ENCODE data around the gene ZNF681. TPM values are rescaled to one million over a fixed set of nuclear protein-coding genes. Genes with fewer than 3 reads are reported as not detected.
"Not testable (repeated sequence)": the region's sequence is repeated elsewhere in the genome, so short reads cannot be mapped to it uniquely, and the experiment has no call there.

The ZNF681 gene
- total RNA-seq, 1 donor from 2014 or later = 4.7 TPM

DNA sequence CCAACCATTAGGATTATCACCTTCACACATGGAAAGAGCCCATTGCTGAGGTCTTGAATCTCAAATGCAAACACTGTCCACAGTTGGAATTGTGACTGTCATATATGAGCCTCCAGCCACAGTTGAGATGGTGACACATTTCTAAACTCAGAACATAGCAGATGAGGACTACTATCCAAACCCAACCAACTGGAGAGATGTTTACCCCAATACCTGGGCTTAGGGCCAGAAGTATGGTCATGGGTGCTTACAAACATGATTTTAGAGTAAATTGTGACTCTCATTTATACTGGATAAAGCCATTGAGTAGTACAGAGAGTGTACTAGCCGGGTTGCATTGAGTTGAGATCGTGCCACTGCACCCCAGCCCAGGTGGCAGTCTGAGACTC is 14.0 kb upstream of the ZNF681 start:
- DNase-seq = no peak

DNA sequence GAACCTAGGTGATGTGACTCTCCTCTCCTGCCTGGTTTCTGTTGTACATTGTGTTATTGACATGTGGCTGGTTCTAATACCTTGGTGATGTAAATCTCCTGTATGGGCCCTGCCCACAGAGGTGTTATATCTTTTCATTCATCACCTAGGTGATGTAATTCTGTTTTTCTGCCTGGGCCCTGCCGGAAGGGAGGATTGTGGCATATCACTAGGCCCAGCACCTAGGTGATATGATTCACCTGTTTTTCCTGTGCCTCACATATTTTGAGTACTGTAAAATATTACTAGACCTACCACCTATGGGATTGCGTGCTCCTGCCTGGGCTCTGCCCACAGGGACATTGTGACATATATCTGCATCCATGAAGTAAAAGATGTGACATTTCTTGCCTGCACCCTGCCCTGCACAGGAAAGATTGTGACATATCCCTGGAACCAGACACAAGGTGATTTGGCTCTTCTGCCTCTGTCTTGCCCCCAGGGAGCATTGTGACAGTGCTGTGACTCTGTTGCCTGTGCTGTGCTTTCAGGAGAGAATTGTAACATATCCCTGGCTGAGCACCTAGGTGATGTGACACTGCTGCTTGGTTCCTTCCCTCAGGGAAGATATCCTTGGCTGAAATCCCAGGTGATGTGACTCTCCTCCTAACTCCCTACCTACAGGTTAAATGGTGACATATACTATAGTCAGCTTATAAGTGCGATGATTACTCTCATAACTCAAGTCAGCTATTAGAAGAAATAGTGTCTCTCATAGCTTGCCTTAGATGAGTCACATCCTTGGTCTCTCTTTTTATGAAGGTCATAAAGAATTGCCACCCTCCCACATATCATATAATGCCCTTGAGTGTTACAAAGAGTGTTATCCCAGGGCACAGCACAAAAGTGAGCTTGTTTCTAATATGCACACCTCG is 13.3 kb upstream of the ZNF681 start:
- DNase-seq = no peak

DNA sequence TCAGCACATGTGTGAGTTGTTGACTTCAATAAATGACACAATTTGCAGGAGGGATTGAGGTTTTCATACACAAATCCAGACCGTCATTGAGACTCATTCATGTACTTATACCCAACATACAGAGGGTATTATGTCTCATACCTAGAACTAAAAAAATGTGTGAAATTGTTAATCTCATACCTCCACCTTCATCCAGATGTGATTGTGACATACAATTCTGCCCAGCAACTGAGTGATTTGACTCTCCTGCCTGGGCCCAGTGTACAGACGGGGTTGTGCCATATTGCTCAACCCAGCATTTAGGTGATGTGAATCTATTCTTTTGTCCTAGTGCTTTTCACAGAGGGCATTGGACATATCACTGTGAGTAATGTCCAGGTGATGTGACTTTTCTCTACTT is 12.6 kb upstream of the ZNF681 start:
- no peak for DNase-seq

DNA sequence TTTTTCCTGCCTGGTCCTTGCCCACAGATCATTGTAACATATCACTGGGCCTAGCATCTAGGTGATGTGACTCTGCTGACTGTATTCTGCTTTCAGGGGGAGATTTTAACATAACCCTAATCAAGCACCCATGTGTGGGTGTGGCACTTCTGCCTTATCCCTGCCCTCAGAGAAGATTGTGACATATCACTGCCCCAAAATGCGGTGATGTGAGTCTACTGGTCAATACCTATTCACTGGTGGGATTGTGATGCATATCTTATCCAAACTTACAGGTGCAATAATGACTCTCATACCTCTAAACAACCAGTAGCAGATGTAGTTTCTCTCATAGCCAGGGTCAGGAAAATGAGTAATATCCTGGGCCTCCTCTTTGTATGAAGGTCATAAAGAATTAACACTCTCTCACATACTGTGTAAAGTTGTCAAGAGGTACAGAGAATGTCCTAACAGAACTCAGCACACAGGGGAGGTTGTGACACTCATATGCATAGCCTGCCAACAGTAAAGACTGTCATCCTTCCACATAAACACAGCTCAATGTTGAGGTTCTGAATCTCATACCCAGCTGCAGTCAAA is 12.1 kb upstream of the ZNF681 start:
- DNase-seq = no peak

DNA sequence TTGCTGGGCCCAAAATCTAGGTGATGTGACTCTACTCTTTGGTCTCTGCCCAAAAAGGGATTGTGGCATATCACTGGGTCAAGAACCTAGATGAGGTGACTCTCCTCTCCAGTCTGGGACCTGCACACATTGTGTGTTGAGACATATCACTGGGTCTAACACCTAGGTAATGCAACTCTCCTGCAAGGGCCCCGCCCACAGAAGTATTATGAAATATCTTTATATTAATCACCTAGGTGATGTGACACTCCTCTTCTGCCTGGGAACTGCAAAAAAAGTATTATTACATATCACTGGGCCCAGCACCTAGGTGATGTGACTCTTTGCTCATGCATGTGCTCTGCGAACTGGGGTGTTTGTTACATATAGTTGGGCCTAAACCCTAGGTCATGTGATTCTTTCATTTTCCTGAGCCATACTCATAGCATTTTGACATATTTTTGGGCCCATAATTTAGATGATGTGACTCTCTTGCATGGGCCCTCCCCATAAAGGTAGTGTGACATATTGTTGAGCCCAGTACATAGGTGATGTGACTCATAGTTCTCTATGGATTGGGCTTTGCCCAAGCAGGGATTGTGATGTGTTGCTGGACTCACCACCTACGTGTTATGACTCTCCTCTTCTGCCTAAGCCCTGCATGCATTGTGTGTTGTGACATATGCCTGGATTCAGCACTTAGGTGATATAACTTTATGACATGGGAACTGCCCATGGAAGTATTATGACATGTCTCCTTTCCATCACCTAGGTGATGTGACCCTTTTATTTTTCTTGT is 11.2 kb upstream of the ZNF681 start:
- DNase-seq = no peak

DNA sequence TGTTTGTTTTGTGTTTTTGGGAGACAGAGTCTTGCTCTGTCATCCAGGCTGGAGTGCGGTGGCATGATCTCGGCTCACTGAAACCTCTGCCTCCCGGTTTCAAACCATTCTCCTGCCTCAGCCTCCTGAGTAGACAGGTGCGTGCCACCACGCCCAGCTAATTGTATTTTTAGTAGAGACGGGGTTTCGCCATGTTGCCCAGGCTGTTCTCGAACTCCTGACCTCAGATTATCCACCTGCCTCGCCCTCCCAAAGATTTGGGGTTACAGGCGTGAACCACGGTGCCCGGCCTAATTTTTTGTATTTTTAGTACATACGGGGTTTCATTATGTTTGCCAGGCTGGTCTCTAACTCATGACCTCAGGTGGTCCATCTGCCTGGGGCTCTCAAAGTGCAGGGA is 8.3 kb upstream of the ZNF681 start:
- no peak for DNase-seq

- DNase-seq = no peak
Observed at GRCh38 chr19:23764781-23765180, 6.1 kb upstream of the ZNF681 start.

- peak; percentile 90 for DNase-seq
Observed at GRCh38 chr19:23762884-23763711, 4.4 kb upstream of the ZNF681 start.

DNA sequence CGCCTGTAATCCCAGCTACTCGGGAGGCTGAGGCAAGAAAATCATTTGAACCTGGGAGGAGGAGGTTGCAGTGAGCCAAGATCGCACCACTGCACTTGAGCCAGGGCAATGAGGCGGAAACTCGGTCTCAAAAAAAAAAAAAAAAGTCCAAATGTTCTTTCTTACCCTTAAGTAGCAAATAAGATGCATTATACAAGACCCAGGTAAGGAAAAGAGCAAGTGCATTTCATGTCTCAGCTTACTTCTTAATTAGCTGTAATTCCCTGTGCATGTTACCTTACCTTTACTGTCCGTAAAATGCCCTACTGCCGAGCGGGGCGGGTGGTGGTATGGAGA is 3.8 kb upstream of the ZNF681 start:
- no peak for DNase-seq

- DNase-seq = not testable (repeated sequence)
Observed at GRCh38 chr19:23760326-23760725, 1.6 kb upstream of the ZNF681 start.

- not testable (repeated sequence) for DNase-seq
Observed at GRCh38 chr19:23743633-23744232, 15.0 kb downstream of the ZNF681 start.

DNA sequence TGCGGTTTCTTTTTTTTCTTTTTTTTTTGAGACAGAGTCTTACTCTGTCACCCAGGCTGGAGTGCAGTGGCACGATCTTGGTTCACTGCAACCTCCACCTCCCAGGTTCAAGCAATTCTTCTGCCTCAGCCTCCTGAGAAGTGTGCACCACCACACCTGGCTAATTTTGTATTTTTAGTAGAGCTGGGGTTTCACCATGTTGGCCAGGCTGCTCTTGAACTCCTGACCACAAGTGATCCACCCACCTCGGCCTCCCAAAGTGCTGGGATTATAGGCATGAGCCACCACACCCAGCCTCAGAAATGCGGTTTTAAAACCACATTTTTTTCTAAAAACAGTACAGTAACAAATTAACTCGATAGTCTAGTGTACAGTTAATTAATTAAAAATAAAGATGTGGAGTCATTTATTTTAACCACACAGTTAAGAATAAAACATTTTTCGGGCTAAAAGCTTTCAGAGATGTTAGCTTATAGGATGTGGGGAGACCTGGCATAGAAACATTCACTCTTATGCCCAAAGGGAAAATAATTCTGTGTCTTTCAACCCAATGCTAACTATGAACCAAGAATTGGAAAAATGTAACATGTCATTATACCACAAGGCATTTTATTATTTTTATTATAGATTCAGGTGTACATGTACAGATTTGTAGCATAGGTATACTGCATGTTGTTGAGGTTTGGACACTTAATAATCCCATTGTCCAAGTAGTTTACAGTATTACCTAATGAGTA is 27.8 kb downstream of the ZNF681 start:
- not testable (repeated sequence) for DNase-seq

GRCh38 chr19:23724161-23724560 is 34.5 kb downstream of the ZNF681 start:
- DNase-seq = peak; percentile 3

DNA sequence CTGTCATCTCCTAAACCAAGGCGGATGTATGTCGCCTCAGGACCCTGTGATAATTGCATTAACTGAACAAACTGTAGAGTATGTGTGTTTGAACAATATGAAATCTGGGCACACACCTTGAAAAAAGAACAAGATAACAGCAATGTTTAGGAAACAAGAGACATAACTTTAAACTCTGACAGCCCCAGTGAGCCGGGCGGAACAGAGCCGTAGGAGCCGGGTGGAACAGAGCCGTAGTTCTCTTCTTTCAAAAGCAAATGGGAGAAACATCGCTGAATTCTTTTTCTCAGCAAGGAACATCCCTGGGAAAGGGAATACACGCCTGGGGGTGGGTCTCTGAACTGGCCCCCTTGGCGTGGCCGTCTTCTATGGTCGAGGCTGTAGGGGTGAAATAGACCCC is 39.9 kb downstream of the ZNF681 start:
- no peak for DNase-seq

- no peak for DNase-seq
Observed at GRCh38 chr19:23716792-23717191, 41.9 kb downstream of the ZNF681 start.

GRCh38 chr19:23709347-23709746 is 49.3 kb downstream of the ZNF681 start:
- no peak for DNase-seq

DNA sequence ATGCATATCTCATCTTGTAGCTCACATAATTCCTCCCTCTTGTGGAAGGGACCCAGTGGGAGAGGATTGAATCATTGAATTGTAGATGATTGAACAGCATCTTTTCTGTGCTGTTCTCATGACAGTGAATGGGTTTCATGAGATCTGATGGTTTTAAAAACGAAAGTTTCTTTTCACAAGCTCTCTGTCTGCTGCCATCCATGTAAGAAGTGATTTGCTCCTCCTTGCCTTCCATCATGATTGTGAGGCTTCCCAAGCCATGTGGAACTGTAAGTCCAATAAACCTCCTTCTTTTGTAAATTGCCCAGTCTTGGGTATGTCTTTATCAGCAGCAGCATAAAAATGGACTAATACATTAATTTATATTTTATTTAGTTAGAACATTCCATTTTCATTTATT is 52.0 kb downstream of the ZNF681 start:
- no peak for DNase-seq

DNA sequence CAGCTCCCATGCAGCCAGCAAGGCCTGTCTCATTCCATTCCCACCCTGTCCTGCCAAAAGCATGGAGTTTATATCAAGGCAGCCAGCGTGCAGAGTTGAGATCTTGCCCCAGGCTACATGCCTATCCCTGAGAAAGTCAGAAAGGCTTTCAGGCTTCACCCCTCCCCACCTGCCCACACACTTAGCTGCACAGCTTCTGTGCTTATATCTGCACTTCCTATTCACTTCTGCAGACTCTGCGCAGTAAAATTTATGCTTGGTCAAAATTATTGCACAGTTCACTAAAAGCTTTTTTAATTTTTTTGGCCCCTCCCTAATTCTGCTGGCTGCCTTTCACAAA is 59.2 kb downstream of the ZNF681 start:
- no peak for DNase-seq

DNA sequence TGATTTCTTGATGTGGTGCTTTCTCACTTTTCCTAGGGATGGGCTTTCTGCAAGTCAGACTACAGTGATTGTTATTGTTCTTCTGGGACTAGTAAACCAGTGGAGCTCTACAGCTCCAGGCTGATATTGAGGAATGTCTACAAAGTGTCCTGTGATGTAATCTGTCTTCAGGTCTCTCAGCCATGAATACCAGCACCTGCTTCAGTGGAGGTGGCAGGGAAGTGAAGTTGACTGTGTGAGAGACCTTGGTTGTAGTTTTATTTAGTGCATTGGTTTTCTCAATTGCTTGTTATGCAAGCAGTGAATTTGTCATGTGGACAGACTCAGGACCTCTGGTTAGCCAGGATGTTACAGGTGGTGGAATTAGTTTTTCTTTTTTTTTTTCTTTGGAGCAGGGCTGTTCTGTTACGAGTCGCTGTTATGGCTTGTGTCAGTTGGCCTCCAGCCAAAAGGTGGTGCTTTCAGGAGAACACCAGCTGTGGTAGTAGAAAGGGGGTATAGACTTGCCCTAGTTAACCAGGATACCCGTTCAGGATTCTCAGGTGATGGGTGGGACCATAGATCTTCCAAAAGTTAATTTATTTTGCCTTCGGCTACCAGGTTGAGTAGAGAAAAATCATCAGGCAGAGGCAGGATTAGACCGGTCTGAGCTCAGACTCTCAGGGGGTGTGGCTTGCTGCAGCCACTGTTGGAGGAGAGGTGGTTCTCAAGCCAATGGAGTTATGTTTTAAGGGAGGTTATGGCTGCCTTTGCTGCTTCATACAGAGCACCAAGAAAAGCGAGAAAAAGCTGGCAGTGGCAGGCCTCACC is 59.8 kb downstream of the ZNF681 start:
- DNase-seq = peak; percentile 45

DNA sequence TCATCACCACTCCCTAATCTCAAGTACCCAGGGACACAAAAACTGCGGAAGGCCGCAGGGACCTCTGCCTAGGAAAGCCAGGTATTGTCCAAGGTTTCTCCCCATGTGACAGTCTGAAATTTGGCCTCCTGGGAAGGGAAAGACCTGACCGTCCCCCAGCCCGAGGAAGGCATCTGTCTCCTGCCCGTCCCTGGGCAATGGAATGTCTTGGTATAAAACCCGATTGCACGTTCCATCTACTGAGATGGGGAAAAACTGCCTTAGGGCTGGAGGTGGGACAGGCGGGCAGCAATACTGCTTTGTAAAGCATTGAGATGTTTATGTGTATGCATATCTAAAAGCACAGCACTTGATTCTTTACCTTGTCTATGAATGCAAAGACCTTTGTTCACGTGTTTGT is 65.8 kb downstream of the ZNF681 start:
- not testable (repeated sequence) for DNase-seq
